Trophoblast cell (in vitro differentiated cells and primary cell): ENCODE results near the gene KDM5B.

ENCODE experiments used
- DNase-seq, 2 donors: peaks; one replicate each; pipeline ENCODE4 v3.0.0-alpha.2; 2016
- H2AFZ ChIP-seq: 2 replicates; pipeline ENCODE4 v1.6.1; 2013; ENCODE audit warnings: low read length, moderate library complexity, mild to moderate bottlenecking; ENCODE audit not compliant: insufficient read depth, poor library complexity
- H2AK5ac ChIP-seq: 2 replicates; pipeline ENCODE4 v1.6.1; 2013; ENCODE audit warnings: mild to moderate bottlenecking, low read length
- H2BK120ac ChIP-seq: 2 replicates; pipeline ENCODE4 v1.6.1; 2013; ENCODE audit warnings: low read length, mild to moderate bottlenecking, moderate library complexity; ENCODE audit not compliant: insufficient read depth, poor library complexity
- H2BK12ac ChIP-seq: 2 replicates; pipeline ENCODE4 v1.6.1; 2013; ENCODE audit warnings: mild to moderate bottlenecking, low read length, moderate library complexity
- H2BK5ac ChIP-seq: 2 replicates; pipeline ENCODE4 v1.6.1; 2013; ENCODE audit warnings: low read length, low read depth, moderate library complexity, mild to moderate bottlenecking; ENCODE audit not compliant: poor library complexity
- H3K14ac ChIP-seq: 2 replicates; pipeline ENCODE4 v1.6.1; 2013; ENCODE audit warnings: mild to moderate bottlenecking, low read length
- H3K18ac ChIP-seq: 2 replicates; pipeline ENCODE4 v1.6.1; 2013; ENCODE audit warnings: mild to moderate bottlenecking, low read length
- H3K23ac ChIP-seq: 2 replicates; pipeline ENCODE4 v1.6.1; 2013; ENCODE audit warnings: low read length
- H3K27ac ChIP-seq: 2 replicates; pipeline ENCODE4 v1.5.1; 2013; ENCODE audit warnings: low read depth, mild to moderate bottlenecking, inconsistent platforms, low read length, moderate library complexity
- H3K27me3 ChIP-seq: 2 replicates; pipeline ENCODE4 v1.6.1; 2013; ENCODE audit warnings: inconsistent platforms, mild to moderate bottlenecking, low read length, moderate library complexity; ENCODE audit not compliant: insufficient read depth
- H3K36me3 ChIP-seq, 2 experiments: 1 replicate in 1 of 2; 2 replicates in 1 of 2; pipeline ENCODE4 v1.6.1; 2013; ENCODE audit warnings: low read length in 2 of 2, mild to moderate bottlenecking in 2 of 2, moderate library complexity in 1 of 2; ENCODE audit not compliant: insufficient read depth in 2 of 2, control insufficient read depth in 1 of 2
- H3K4ac ChIP-seq: 2 replicates; pipeline ENCODE4 v1.6.1; 2013; ENCODE audit warnings: low read depth, mild to moderate bottlenecking, low read length, moderate library complexity
- H3K4me1 ChIP-seq, 2 experiments: 1 replicate in 1 of 2; 2 replicates in 1 of 2; pipeline ENCODE4 v1.6.1; 2013; ENCODE audit warnings: low read length in 2 of 2, mild to moderate bottlenecking in 2 of 2, moderate library complexity in 1 of 2; ENCODE audit not compliant: insufficient read depth in 2 of 2, control insufficient read depth in 1 of 2
- H3K4me2 ChIP-seq: 2 replicates; pipeline ENCODE4 v1.6.1; 2013; ENCODE audit warnings: inconsistent platforms, mild to moderate bottlenecking, low read length, moderate library complexity
- H3K4me3 ChIP-seq: 2 replicates; pipeline ENCODE4 v1.5.1; 2013; ENCODE audit warnings: mild to moderate bottlenecking, low read depth, low read length, inconsistent platforms
- H3K79me1 ChIP-seq: one replicate; pipeline ENCODE4 v1.6.1; 2013; ENCODE audit warnings: low read length
- H3K79me2 ChIP-seq: 2 replicates; pipeline ENCODE4 v1.6.1; 2013; ENCODE audit warnings: low read length, mild to moderate bottlenecking; ENCODE audit not compliant: control insufficient read depth, insufficient read depth, poor library complexity
- H3K9ac ChIP-seq: 2 replicates; pipeline ENCODE4 v1.6.1; 2013; ENCODE audit warnings: mild to moderate bottlenecking, low read length
- H3K9me3 ChIP-seq: 2 replicates; pipeline ENCODE4 v1.6.1; 2013; ENCODE audit warnings: low read depth, mild to moderate bottlenecking, control low read depth, inconsistent platforms, low read length; ENCODE audit not compliant: insufficient read depth
- H4K12ac ChIP-seq: 2 replicates; pipeline ENCODE4 v1.6.1; 2013; ENCODE audit warnings: low read depth, mild to moderate bottlenecking, low read length, moderate library complexity
- H4K8ac ChIP-seq: 2 replicates; pipeline ENCODE4 v1.6.1; 2013; ENCODE audit warnings: low read depth, mild to moderate bottlenecking, low read length, moderate library complexity
- H4K91ac ChIP-seq: one replicate; pipeline ENCODE4 v1.6.1; 2013; ENCODE audit warnings: low read depth, mild to moderate bottlenecking, low read length, moderate library complexity
- WGBS: extraction: QIAGEN DNeasy Blood & Tissue Kit; methylation state at CpG from one replicate; pipeline ENCODE4 v1.1.7; 2013; ENCODE audit warnings: missing lambda C conversion rate; ENCODE audit not compliant: insufficient read length, insufficient coverage; ENCODE audit errors: extremely low coverage; 5-methylcytosine and 5-hydroxymethylcytosine counted together

The KDM5B gene

GRCh38 chr1:202812176-202813026 is 4.2 kb upstream of the KDM5B start:
- peak overlapping the region; percentile 94 for H4K91ac ChIP-seq
- H3K18ac ChIP-seq: peak overlapping the region; percentile 45
- H2AFZ ChIP-seq: no peak overlapping the region
- DNase-seq: peak; percentile 51 to 67
- H3K4me1 ChIP-seq: peaks cover 17 to 22% of the 10 kb centered on the region in 2 experiments
- H3K79me2 ChIP-seq: peaks cover 18% of the 10 kb centered on the region
- H3K23ac ChIP-seq: no peak overlapping the region
- H3K4me3 ChIP-seq: no peak overlapping the region
- H3K27ac ChIP-seq: peak overlapping the region; percentile 72
- H2AK5ac ChIP-seq: peak overlapping the region; percentile 59
- peak overlapping the region; percentile 47 for H2BK12ac ChIP-seq
- no CpG with 5 or more reads among the region's 9 CpGs for WGBS
- H3K36me3 ChIP-seq: no peaks in the 10 kb centered on the region
- peak overlapping the region; percentile 34 for H2BK120ac ChIP-seq
- peak overlapping the region; percentile 83 for H3K4me2 ChIP-seq
- H3K27me3 ChIP-seq: no peaks in the 10 kb centered on the region
- H3K79me1 ChIP-seq: peaks cover 31% of the 10 kb centered on the region
- H3K14ac ChIP-seq: peak overlapping the region; percentile 47
- H4K12ac ChIP-seq: peak overlapping the region; percentile 28
- H3K9me3 ChIP-seq: no peaks in the 10 kb centered on the region
- peak overlapping the region; percentile 4 for H2BK5ac ChIP-seq
- peak overlapping the region; percentile 31 for H4K8ac ChIP-seq
- no peak overlapping the region for H3K4ac ChIP-seq
- H3K9ac ChIP-seq: no peak overlapping the region

- H3K27me3 ChIP-seq: no peaks in the 10 kb centered on the region
- peak; percentile 31 to 50 for DNase-seq
Measured at GRCh38 chr1:202811296-202812175, 3.3 kb upstream of the KDM5B start.

GRCh38 chr1:202810615-202811295 is 2.5 kb upstream of the KDM5B start, which contains the start of gene PCAT6:
TSS of gene PCAT6 (plus strand) at chr1:202810954.
- Histone ChIP-seq H3K27me3 (no peaks in the 10 kb centered on the region), H3K4me2 (peak within 1 kb of the TSS; percentile 83), H4K12ac (peak within 1 kb of the TSS; percentile 79), H3K4ac (peak within 1 kb of the TSS; percentile 90), H3K4me3 (peak within 1 kb of the TSS; percentile 71), H3K27ac (peak within 1 kb of the TSS; percentile 18), H3K23ac (no peak within 1 kb of the TSS), H2BK12ac (peak within 1 kb of the TSS; percentile 52), H4K8ac (peak within 1 kb of the TSS; percentile 83), H2AFZ (peak within 1 kb of the TSS; percentile 96), H2AK5ac (peak within 1 kb of the TSS; percentile 89), H2BK120ac (peak within 1 kb of the TSS; percentile 65), H3K18ac (peak within 1 kb of the TSS; percentile 93), H3K79me1 (peaks cover 38% of the 10 kb centered on the region), H3K9ac (peak within 1 kb of the TSS; percentile 7), H3K36me3 (no peaks in the 10 kb centered on the region), H3K9me3 (peaks cover 2% of the 10 kb centered on the region), H3K79me2 (peaks cover 30% of the 10 kb centered on the region), H2BK5ac (peak within 1 kb of the TSS; percentile 81), H3K14ac (peak within 1 kb of the TSS; percentile 95), H4K91ac (peak within 1 kb of the TSS; percentile 94), H3K4me1 (peaks cover 19 to 26% of the 10 kb centered on the region in 2 experiments)
- WGBS: no CpG with 5 or more reads among the region's 53 CpGs
- peak; percentile 97 for DNase-seq

More at GRCh38 chr1:202811296-202812175, 3.3 kb upstream of the KDM5B start:
- H2BK120ac ChIP-seq: peak overlapping the region; percentile 65
- no CpG with 5 or more reads among the region's 43 CpGs for WGBS
- peaks cover 38% of the 10 kb centered on the region for H3K79me1 ChIP-seq
- peak overlapping the region; percentile 81 for H2BK5ac ChIP-seq
- peak overlapping the region; percentile 93 for H3K18ac ChIP-seq
- peak overlapping the region; percentile 79 for H4K12ac ChIP-seq
- no peaks in the 10 kb centered on the region for H3K36me3 ChIP-seq
- H3K4me2 ChIP-seq: peak overlapping the region; percentile 83
- H3K9ac ChIP-seq: peak overlapping the region; percentile 7
- peaks cover 2% of the 10 kb centered on the region for H3K9me3 ChIP-seq
- peak overlapping the region; percentile 95 for H3K14ac ChIP-seq
- H3K4ac ChIP-seq: peak overlapping the region; percentile 90
- H3K4me1 ChIP-seq: peaks cover 17 to 22% of the 10 kb centered on the region in 2 experiments
- H2AFZ ChIP-seq: peak overlapping the region; percentile 47
- H3K27ac ChIP-seq: peak overlapping the region; percentile 72
- H3K23ac ChIP-seq: no peak overlapping the region
- H4K8ac ChIP-seq: peak overlapping the region; percentile 62
- peak overlapping the region; percentile 71 for H3K4me3 ChIP-seq
- peak overlapping the region; percentile 89 for H2AK5ac ChIP-seq
- peaks cover 26% of the 10 kb centered on the region for H3K79me2 ChIP-seq
- peak overlapping the region; percentile 94 for H4K91ac ChIP-seq
- peak overlapping the region; percentile 47 for H2BK12ac ChIP-seq
